Measurements from ENCODE around the gene SMARCA1. TPM values are rescaled to one million over a fixed set of nuclear protein-coding genes. Genes with fewer than 3 reads are reported as not detected.

SMARCA1 gene
- total RNA-seq, 1 experiment from 2014 or later, result 38.8 TPM

DNA sequence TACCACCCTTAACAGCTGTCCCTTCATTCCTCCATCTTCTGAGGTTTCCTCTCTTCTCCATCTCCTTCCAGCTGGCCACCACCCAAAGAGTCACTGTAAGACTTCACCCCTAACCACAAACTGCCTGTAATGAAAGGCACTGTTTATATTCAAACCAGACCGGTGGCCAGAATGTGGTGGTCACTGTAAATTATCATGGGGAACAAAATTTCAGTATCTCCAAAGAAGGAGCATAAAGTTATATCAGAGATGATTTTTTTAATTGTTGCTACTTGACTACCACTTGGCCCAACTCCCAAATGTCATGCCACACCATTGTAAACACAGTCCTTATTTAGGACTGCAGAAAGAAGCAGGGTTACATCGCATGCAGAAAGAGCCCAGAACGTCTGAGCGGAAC lies 44.8 kb downstream of the SMARCA1 start:
- Histone ChIP-seq H3K4me1 (ENCODE audit: control insufficient read depth in 1 of 2, insufficient read depth in 2 of 2, low read length in 2 of 2) (no peaks in the 10 kb centered on the region), H3K79me2 (ENCODE audit: insufficient read depth, low read length) (no peaks in the 10 kb centered on the region), H3K36me3 (ENCODE audit: control insufficient read depth in 1 of 2, insufficient read depth in 2 of 2, low read length in 2 of 2) (no peaks in the 10 kb centered on the region; a peak in 1 of 4 replicates), H3K4me2 (ENCODE audit: low read length) (no peak overlapping the region), H3K27ac (ENCODE audit: low read depth, low read length) (no peak overlapping the region), H2AFZ (ENCODE audit: low read depth, low read length, poor library complexity, severe bottlenecking) (no peak overlapping the region), H4K20me1 (ENCODE audit: insufficient read depth) (no peaks in the 10 kb centered on the region), H3K9me2 (ENCODE audit: insufficient read depth) (no peaks in the 10 kb centered on the region), H3K27me3 (ENCODE audit: insufficient read depth, low read length) (no peaks in the 10 kb centered on the region), H3K9me3 (ENCODE audit: control insufficient read depth in 1 of 2, insufficient read depth in 1 of 2, low read depth in 1 of 2, low read length in 2 of 2) (no peaks in the 10 kb centered on the region), H3K4me3 (replicated peaks in 1 of 2; ENCODE audit: low read depth in 1 of 2, low read length in 2 of 2) (no peak overlapping the region), H3K9ac (ENCODE audit: low read length) (no peak overlapping the region)
- no peak for ATAC-seq
- CTCF ChIA-PET, result no interaction called here
- BruUV-seq (replicated peaks), result no TSS peak
- POLR2A ChIA-PET, result no interaction called here
- RAD21 ChIA-PET (ENCODE audit: low non-redundant PET in 1 of 2, low total read pairs in 2 of 2, uncharacterized antibody in 2 of 2, unreplicated experiment in 2 of 2), result no interaction called here
- intact Hi-C loops (cut with micrococcal nuclease), result no loop called here
- DNase-seq (ENCODE audit: low read depth, low spot score), result no peak
- TF ChIP-seq EZH2phosphoT487 (IDR thresholded peaks at IDR 0.05; ENCODE audit: borderline replicate concordance), result no peak
- no peak for TF ChIP-seq EZH2 (IDR thresholded peaks at IDR 0.05)
- TF ChIP-seq TCF7L2 (IDR thresholded peaks at IDR 0.05; ENCODE audit: borderline replicate concordance, extremely low read depth, insufficient read depth, insufficient read length), result no peak
- TF ChIP-seq CBX3 (IDR thresholded peaks at IDR 0.05; ENCODE audit: low read depth), result no peak
- TF ChIP-seq RAD21 (IDR thresholded peaks at IDR 0.05; ENCODE audit: low read depth), result no peak
- TF ChIP-seq YY1 (IDR thresholded peaks at IDR 0.05; ENCODE audit: extremely low read depth, insufficient replicate concordance, low read depth, low read length), result no peak
- no peak for TF ChIP-seq POLR2AphosphoS5 (IDR thresholded peaks at IDR 0.05; ENCODE audit: low read depth, low read length)
- no peak for TF ChIP-seq EGR1 (IDR thresholded peaks at IDR 0.05; ENCODE audit: low read depth)
- TF ChIP-seq, protein P1, sequence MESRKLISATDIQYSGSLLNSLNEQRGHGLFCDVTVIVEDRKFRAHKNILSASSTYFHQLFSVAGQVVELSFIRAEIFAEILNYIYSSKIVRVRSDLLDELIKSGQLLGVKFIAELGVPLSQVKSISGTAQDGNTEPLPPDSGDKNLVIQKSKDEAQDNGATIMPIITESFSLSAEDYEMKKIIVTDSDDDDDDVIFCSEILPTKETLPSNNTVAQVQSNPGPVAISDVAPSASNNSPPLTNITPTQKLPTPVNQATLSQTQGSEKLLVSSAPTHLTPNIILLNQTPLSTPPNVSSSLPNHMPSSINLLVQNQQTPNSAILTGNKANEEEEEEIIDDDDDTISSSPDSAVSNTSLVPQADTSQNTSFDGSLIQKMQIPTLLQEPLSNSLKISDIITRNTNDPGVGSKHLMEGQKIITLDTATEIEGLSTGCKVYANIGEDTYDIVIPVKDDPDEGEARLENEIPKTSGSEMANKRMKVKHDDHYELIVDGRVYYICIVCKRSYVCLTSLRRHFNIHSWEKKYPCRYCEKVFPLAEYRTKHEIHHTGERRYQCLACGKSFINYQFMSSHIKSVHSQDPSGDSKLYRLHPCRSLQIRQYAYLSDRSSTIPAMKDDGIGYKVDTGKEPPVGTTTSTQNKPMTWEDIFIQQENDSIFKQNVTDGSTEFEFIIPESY (IDR thresholded peaks at IDR 0.05; ENCODE audit: extremely low read depth, insufficient replicate concordance, low read length), result no peak
- TF ChIP-seq, protein P2, sequence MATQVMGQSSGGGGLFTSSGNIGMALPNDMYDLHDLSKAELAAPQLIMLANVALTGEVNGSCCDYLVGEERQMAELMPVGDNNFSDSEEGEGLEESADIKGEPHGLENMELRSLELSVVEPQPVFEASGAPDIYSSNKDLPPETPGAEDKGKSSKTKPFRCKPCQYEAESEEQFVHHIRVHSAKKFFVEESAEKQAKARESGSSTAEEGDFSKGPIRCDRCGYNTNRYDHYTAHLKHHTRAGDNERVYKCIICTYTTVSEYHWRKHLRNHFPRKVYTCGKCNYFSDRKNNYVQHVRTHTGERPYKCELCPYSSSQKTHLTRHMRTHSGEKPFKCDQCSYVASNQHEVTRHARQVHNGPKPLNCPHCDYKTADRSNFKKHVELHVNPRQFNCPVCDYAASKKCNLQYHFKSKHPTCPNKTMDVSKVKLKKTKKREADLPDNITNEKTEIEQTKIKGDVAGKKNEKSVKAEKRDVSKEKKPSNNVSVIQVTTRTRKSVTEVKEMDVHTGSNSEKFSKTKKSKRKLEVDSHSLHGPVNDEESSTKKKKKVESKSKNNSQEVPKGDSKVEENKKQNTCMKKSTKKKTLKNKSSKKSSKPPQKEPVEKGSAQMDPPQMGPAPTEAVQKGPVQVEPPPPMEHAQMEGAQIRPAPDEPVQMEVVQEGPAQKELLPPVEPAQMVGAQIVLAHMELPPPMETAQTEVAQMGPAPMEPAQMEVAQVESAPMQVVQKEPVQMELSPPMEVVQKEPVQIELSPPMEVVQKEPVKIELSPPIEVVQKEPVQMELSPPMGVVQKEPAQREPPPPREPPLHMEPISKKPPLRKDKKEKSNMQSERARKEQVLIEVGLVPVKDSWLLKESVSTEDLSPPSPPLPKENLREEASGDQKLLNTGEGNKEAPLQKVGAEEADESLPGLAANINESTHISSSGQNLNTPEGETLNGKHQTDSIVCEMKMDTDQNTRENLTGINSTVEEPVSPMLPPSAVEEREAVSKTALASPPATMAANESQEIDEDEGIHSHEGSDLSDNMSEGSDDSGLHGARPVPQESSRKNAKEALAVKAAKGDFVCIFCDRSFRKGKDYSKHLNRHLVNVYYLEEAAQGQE (IDR thresholded peaks at IDR 0.05; ENCODE audit: low read depth), result no peak

Data from HCT116 (cell line).